OCI-LY3 (cell line): ENCODE data around the gene SWI5.

Experiments used
- H2AFZ ChIP-seq: fragments of 200-600, 300-600 bp; shearing (Covaris generic); 2 replicates; pipeline ENCODE4 v1.6.0; 2014; ENCODE audit warnings: antibody characterized with exemption, low read depth, low read length
- H3K27ac ChIP-seq: fragments of 200-600, 300-600 bp; sonication (generic); 2 replicates; pipeline ENCODE4 v1.5.1; 2014; ENCODE audit warnings: mild to moderate bottlenecking, low read length, moderate library complexity, mixed read lengths
- H3K27me3 ChIP-seq: fragments of 200-600, 300-600 bp; sonication (generic); 2 replicates; pipeline ENCODE4 v1.6.1; 2014; ENCODE audit warnings: low read depth, low read length, mixed read lengths
- H3K36me3 ChIP-seq: fragments of 200-600, 300-600 bp; sonication (generic); replicated peaks from 2 replicates; pipeline ENCODE3; 2014; ENCODE audit warnings: low read depth, low read length, mixed read lengths
- H3K4me1 ChIP-seq: fragments of 300-600, 200-600 bp; sonication (generic); 2 replicates; pipeline ENCODE4 v1.6.1; 2014; ENCODE audit warnings: low read length, mixed read lengths
- H3K4me2 ChIP-seq: fragments of 200-600, 300-600 bp; sonication (generic); 2 replicates; pipeline ENCODE4 v1.6.1; 2014; ENCODE audit warnings: low read length, mixed read lengths
- H3K4me3 ChIP-seq: fragments of 300-600, 200-600 bp; sonication (generic); 2 replicates; pipeline ENCODE4 v1.5.1; 2014; ENCODE audit warnings: antibody characterized with exemption, mild to moderate bottlenecking, low read length, moderate library complexity
- H3K79me2 ChIP-seq: fragments of 300-600, 200-600 bp; shearing (Covaris generic); 2 replicates; pipeline ENCODE4 v1.6.1; 2014; ENCODE audit warnings: mild to moderate bottlenecking, low read length, mixed read lengths
- H3K9ac ChIP-seq: fragments of 300-600, 200-600 bp; shearing (Covaris generic); 2 replicates; pipeline ENCODE4 v1.6.0; 2014; ENCODE audit warnings: mild to moderate bottlenecking, low read length, moderate library complexity
- H3K9me3 ChIP-seq: fragments of 200-600, 300-600 bp; shearing (Covaris generic); 2 replicates; pipeline ENCODE4 v1.6.1; 2014; ENCODE audit warnings: low read length, mixed read lengths; ENCODE audit not compliant: insufficient read depth
- H4K20me1 ChIP-seq: fragments of 200-600, 300-600 bp; sonication (generic); 2 replicates; pipeline ENCODE4 v1.6.1; 2016; ENCODE audit warnings: low read length, mixed read lengths; ENCODE audit not compliant: insufficient read depth
- EZH2phosphoT487 ChIP-seq: fragments of 200-600 bp; shearing (Covaris generic); IDR thresholded peaks from 2 replicates; pipeline ENCODE4 v1.6.1; 2018; ENCODE audit warnings: antibody characterized with exemption, mixed run types, low read depth
- TF ChIP-seq, protein P1 (sequence below): fragments of 200-600, 300-600 bp; sonication (generic); IDR thresholded peaks from 2 replicates; pipeline ENCODE4 v1.5.1; 2014; ENCODE audit warnings: antibody characterized with exemption, low read length, low read depth

Gene SWI5

DNA sequence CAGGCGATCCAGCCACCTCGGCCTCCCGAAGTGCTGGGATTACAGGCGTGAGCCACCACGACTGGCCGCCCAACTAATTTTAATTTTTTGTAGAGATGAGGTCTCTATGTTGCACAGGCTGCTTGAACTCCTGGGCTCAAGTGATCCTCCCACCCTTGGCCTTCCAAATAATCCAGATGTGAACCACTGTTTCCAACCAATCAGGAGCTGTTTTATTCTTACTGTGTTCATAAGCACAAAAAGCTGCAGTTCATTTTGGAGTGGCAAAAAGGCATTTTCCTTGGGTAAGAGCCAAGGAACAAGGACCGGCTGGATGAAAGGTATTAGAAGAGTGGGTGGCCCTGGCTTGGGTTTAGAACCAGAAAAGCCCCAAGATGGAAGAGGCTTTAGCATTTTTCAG is 59.1 kb downstream of the SWI5 start:
- Histone ChIP-seq H2AFZ (no peak overlapping the region), H3K79me2 (no peaks in the 10 kb centered on the region), H3K27ac (no peak overlapping the region), H3K9ac (no peak overlapping the region), H3K36me3 (no peaks in the 10 kb centered on the region), H3K4me2 (no peak overlapping the region), H4K20me1 (no peaks in the 10 kb centered on the region), H3K4me3 (no peak overlapping the region), H3K4me1 (peaks cover 5% of the 10 kb centered on the region), H3K9me3 (no peaks in the 10 kb centered on the region), H3K27me3 (no peaks in the 10 kb centered on the region)
- no peak for TF ChIP-seq EZH2phosphoT487

DNA sequence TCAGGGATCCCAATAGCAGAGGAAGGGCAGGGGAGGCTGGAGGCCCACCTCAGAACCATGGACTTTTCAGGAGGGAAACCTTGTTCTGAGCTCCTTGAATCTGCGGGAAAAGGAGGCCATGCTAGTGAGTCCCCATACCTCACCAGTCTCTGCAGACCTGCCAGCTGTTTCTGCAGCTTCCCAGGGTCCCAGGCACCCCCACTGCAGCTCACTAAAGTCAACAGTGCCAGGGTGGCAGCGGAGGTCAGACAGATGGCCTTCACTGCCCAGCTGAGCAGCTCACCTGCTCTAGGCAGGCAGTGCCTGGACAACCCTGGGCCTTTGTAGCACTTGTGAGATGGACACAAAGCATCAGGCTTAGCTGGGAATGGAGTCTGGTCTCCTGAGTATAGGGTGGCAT is 59.8 kb downstream of the SWI5 start:
- Histone ChIP-seq H3K79me2 (peaks cover 2% of the 10 kb centered on the region), H3K4me1 (peaks cover 5% of the 10 kb centered on the region), H2AFZ (no peak overlapping the region), H3K9ac (no peak overlapping the region), H4K20me1 (no peaks in the 10 kb centered on the region), H3K4me3 (no peak overlapping the region), H3K4me2 (no peak overlapping the region), H3K36me3 (no peaks in the 10 kb centered on the region), H3K27me3 (no peaks in the 10 kb centered on the region), H3K9me3 (no peaks in the 10 kb centered on the region), H3K27ac (no peak overlapping the region)
- no peak for TF ChIP-seq EZH2phosphoT487
- TF ChIP-seq, protein P1, sequence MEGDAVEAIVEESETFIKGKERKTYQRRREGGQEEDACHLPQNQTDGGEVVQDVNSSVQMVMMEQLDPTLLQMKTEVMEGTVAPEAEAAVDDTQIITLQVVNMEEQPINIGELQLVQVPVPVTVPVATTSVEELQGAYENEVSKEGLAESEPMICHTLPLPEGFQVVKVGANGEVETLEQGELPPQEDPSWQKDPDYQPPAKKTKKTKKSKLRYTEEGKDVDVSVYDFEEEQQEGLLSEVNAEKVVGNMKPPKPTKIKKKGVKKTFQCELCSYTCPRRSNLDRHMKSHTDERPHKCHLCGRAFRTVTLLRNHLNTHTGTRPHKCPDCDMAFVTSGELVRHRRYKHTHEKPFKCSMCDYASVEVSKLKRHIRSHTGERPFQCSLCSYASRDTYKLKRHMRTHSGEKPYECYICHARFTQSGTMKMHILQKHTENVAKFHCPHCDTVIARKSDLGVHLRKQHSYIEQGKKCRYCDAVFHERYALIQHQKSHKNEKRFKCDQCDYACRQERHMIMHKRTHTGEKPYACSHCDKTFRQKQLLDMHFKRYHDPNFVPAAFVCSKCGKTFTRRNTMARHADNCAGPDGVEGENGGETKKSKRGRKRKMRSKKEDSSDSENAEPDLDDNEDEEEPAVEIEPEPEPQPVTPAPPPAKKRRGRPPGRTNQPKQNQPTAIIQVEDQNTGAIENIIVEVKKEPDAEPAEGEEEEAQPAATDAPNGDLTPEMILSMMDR: no peak

DNA sequence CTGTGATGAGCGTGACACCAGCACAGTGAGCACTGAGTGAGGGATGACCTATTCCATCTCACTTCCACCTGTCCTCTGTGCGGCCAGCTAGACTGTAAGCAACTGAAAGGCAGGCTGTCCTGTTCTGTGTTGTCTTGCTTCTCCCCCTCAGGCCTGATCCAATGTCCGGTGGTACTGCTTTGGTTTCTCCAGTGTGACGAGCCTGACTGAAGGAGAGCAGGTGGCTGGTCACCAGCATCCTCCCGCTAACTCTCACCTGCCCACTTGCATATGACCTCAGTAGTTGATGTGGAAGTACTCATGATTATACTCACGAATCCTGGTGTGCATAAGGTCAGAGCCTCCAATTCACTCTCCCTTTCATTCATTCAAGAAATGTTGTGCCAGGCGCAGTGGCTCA is 61.9 kb downstream of the SWI5 start:
- Histone ChIP-seq H3K9me3 (no peaks in the 10 kb centered on the region), H3K27ac (no peak overlapping the region), H3K79me2 (peaks cover 7% of the 10 kb centered on the region), H3K9ac (no peak overlapping the region), H2AFZ (no peak overlapping the region), H3K27me3 (no peaks in the 10 kb centered on the region), H3K4me1 (peaks cover 5% of the 10 kb centered on the region), H4K20me1 (no peaks in the 10 kb centered on the region), H3K4me2 (no peak overlapping the region), H3K4me3 (no peak overlapping the region), H3K36me3 (no peaks in the 10 kb centered on the region)
- TF ChIP-seq, protein P1: no peak
- no peak for TF ChIP-seq EZH2phosphoT487
